GM21423 (cell line): Measurements from ENCODE around the gene PTCRA.
A peak's percentile ranks its signal among the peaks of the same experiment; 100 is the strongest.
"Not testable (repeated sequence)": the region's sequence is repeated elsewhere in the genome, so short reads cannot be mapped to it uniquely, and the experiment has no call there.

Experiments used
- ATAC-seq: cut with Tn5 transposase; IDR thresholded peaks from one replicate; pipeline ENCODE4 v1.9.1; 2021; ENCODE audit warnings: mild to moderate bottlenecking, moderate library complexity; ENCODE audit not compliant: unreplicated experiment

PTCRA gene

DNA sequence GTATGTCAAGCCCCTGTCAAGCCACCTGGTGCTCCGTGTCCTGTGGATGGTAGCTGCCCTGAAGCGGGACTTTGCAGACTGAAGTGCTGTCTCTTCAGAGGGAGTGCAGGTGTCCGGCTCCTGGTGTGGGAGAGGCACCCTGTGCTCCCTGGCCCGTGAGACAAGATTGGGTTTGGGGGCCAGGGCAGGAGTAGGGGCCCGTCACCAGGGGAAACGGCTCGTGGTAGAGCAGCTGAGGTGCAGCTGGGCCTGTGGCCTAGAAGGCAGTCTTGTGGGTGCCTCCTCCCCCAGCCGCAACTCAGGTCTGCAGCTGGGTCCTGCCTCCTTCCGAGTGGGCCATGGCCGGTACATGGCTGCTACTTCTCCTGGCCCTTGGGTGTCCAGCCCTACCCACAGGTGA, at the start of gene PTCRA:
Gene PTCRA (plus strand): TSS at position 322 of the 400 bp plus-strand sequence. CDS start 17 bp downstream, at position 339.
- peak; percentile 73 for ATAC-seq

- ATAC-seq: no peak
Measured at GRCh38 chr6:42870145-42870936, 45.5 kb upstream of the PTCRA start.

DNA sequence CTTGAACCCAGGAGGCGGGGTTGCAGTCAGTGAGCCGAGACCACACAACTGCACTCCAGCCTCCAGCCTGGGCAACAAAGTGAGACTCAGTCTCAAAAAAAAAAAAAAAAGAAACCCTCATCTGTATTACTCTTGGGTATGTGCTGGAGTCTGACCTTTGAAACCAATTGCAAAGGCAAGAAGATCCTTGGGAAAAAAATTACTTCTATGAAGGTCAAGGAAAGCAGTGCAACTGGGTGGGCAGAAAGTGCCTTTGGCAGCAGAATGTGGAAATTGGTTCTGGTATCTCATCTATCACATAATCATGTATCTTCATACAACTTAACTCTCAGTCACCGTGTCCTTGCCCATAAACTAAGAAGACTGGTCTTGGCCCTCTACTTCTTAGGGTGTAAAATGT, 44.1 kb upstream of the PTCRA start:
- ATAC-seq: no peak

DNA sequence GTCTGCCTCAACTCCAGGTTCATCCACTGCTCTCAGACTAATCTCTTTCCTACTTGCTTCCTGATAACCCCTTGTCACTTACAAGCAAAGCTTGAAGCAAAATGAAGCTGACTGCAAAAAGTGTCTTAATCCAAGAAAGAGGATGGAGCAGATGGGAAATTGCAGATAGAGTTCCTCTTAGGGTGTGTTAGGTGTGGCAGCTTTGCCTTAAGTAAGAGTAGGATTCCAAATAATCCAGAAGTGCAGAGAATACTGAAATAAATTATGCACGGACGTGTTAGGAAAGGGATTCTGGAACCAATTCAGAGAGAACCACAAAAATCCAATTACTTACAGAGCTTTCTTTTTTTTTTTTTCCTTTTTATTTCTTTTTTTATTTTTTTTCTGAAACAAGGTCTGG, 42.5 kb upstream of the PTCRA start:
- ATAC-seq: no peak

- no peak for ATAC-seq
Measured at GRCh38 chr6:42877695-42878094, 38.2 kb upstream of the PTCRA start.

GRCh38 chr6:42879372-42880239, 36.2 kb upstream of the PTCRA start, which contains the start of gene RPL7L1:
TSS of gene RPL7L1 (plus strand) at chr6:42879616. CDS start at chr6:42879911, 295 bp downstream.
- ATAC-seq: peak; percentile 89

DNA sequence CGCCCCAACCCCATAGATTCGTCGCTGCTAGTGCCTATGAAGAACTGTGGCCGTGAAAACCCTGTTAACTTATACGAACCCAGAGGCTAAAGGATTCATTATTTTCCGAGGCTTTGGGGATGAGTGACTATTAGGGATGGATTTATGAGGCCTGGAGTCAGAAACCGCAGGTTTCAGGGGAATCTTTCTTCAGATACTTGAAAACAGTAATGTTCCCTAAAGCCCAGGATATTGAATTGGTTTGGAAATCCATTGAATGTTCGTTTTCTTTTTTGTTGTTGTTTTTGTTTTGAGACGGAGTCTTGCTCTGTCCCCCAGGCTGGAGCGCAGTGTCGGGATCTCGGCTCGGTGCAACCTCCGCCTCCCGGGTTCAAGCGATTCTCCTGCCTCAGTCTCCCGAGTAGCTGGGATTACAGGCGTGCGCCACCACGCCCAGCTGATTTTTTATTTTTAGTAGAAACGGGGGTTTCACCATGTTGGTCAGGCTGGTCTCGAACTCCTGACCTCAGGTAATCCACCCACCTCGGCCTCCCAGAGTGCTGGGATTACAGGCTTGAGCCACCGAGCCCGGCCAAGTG, 35.5 kb upstream of the PTCRA start:
- not testable (repeated sequence) for ATAC-seq

GRCh38 chr6:42880871-42881270, 35.0 kb upstream of the PTCRA start:
- ATAC-seq: not testable (repeated sequence)

DNA sequence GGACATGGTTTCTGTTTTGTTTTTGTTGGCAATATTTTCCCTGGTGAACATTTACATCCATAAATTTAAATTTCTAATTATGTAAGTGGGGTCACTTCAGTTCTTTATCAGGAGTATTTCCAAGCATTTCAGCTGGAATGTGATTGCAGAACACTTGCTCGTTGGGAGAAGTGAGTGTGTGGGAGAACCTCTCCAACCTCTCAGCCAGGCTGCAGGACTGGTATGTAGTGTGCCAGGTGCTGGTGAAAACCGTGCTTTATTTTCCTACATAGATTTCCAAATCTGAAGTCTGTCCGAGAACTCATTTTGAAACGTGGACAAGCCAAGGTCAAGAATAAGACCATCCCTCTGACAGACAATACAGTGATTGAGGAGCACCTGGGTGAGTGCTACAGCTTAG, 30.2 kb upstream of the PTCRA start:
- ATAC-seq: no peak

- not testable (repeated sequence) for ATAC-seq
Measured at GRCh38 chr6:42888201-42888600, 27.7 kb upstream of the PTCRA start.

- ATAC-seq: no peak
Measured at GRCh38 chr6:42889815-42890214, 26.0 kb upstream of the PTCRA start.

GRCh38 chr6:42890311-42891198, 25.3 kb upstream of the PTCRA start:
- ATAC-seq: peak; percentile 91

DNA sequence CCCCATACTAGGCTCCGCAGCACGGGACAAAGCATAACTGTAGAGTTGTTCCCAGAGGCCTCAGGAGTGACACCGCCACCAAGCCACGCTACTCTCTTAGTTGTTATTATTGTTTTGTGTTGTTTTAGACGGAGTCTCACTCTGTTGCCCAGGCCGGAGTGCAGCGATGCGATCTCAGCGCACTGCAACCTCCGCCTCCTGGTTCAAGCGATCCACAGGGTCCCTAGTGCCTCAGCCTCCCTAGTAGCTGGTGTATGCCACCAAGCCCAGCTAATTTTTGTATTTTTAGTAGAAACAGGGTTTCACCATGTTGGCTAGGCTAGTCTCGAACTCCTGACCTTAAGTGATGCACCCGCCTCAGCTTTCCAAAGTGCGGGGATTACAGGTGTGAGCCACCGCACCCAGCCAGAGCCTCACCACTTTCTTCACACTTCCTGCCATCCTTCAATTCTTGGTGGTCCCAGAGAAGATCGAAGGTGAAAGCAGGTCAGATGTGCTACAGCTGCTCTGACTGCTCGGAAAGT, 24.6 kb upstream of the PTCRA start:
- no peak for ATAC-seq

DNA sequence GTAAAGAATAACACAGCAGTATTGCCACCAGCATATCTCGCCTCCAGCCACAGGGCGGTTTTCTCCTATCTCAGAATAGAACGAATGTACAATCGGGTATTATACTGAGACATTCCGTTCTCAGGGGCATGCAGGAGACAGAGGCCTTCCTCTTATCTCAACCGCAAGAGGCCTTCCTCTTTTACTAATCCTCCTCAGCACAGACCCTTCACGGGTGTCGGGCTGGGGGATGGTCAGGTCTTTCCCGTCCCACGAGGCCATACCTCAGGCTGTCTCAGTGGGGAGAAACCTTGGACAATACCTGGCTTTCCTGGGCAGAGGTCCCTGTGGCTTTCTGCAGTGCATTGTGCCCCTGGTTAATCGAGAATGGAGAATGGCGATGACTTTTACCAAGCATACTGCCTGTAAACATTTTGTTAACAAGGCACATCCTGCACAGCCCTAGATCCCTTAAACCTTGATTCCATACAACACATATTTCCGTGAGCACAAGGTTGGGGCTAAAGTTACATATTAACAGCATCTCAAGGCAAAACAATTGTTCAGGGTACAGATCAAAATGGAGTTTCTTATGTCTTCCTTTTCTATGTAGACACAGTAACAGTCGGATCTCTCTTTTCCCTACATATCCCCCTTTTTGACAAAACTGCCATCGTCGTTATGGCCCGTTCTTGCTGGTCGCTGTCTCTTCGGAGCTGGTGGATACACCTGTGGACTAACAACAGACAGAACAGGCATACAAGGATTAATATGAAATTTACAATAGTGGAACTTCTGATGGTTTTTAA, 21.6 kb upstream of the PTCRA start:
- not testable (repeated sequence) for ATAC-seq

DNA sequence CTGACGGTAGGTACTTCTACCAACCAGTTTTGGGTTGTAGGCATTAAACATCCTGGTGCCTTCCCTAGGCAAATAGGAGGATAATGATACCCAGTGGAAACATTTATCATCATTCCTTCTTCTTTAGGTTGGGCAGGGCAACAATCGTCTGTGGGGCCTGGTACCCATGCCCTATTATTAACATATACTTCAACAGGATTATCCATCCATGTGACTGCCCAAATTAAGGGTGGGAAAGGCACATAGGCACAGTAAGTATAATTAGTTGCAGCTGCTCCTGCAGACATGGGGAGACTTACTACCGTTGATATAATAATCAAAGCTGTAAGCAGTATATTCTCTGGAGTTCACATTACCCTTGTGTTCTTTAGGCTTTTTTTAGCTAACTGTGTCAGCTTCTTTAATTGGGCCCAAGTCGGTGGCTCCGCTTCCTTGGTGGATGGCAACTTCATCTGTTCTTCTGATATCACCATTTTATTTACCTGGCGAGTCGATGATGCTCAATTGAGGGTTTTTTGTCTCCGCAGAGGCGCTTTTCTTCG, 19.6 kb upstream of the PTCRA start:
- ATAC-seq: no peak

DNA sequence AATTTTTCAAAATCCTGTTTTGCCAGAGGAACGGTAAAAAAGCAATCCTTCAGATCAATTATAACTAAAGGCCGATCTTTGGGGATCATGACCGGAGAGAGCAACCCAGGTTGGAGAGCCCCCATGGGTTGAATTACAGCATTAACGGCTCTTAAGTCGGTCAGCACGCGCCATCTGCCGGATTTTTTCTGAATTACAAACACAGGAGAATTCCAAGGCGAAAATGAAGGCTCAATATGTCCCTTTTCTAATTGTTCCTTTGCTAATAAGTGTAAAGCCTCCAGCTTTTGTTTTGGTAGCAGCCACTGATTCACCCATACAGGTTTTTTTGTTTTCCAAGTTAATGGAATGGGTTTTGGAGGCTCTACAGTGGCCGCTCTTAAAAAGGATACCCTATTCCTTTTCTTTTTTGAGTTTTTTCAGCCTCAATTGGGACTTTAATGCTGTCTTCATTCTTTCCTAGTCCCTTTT, 16.9 kb upstream of the PTCRA start:
- ATAC-seq: no peak

DNA sequence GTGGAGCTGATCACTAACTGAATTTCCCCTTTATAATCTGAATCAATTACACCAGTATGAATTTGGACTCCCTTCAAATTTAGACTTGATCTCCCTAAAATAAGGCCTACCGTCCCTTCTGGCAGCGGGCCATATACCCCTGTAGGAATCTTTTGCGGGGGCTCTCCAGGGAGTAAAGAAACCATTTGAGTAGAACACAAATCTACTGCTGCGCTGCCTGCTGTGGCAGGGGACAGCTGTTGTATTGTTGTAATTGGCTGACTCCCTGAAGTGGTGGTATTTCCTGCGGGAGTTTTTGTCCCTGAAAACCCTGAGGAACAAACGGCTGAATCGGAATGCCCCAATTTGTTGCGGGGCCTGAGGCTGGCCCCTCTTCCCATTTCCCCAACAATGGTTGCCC, 16.0 kb upstream of the PTCRA start:
- no peak for ATAC-seq

- ATAC-seq: peak; percentile 84
Measured at GRCh38 chr6:42901538-42901957, 14.3 kb upstream of the PTCRA start.
